Stomach (tissue), 9 donors: Measurements from ENCODE around the gene POLD4. TPM values are rescaled to one million over a fixed set of nuclear protein-coding genes. Genes with fewer than 3 reads are reported as not detected.

ENCODE experiments used
- DNase-seq, 2 donors: peaks; one replicate each; pipeline versions ENCODE4 v3.0.0 to v3.0.0-alpha.2; 2013 to 2019
- H3K27ac ChIP-seq, 5 donors: fragments of 200-600 bp in 4 of 5; sonication (generic) in 4 of 5; one replicate each; pipeline ENCODE4 v1.5.1; 2013 to 2019; ENCODE audit warnings: mild to moderate bottlenecking in 1 of 5, moderate library complexity in 1 of 5
- H3K27me3 ChIP-seq, 3 donors: fragments of 200-600 bp; sonication (generic); one replicate each; pipeline ENCODE4 v1.5.1; 2017 to 2019; ENCODE audit warnings: mixed run types in 1 of 3
- H3K36me3 ChIP-seq, 4 donors: fragments of 200-600 bp; sonication (generic); 1 replicate in 3 of 4; 2 replicates in 1 of 4; pipeline ENCODE4 v1.5.1; 2016 to 2019
- H3K4me1 ChIP-seq, 4 donors: fragments of 200-600 bp; sonication (generic); one replicate each; pipeline ENCODE4 v1.5.1; 2016 to 2019
- H3K4me3 ChIP-seq, 4 donors: fragments of 200-600 bp; sonication (generic) in 3 of 4; one replicate each; pipeline ENCODE4 v1.5.1; 2016 to 2019; ENCODE audit warnings: mild to moderate bottlenecking in 1 of 4
- H3K9me3 ChIP-seq, 4 donors: fragments of 200-600 bp; sonication (generic); one replicate each; pipeline ENCODE4 v1.5.1; 2016 to 2019
- EP300 ChIP-seq: sonication (generic); formaldehyde crosslinking; IDR thresholded peaks from one replicate; pipeline ENCODE4 v1.6.1; 2017; ENCODE audit warnings: antibody characterized with exemption
- POLR2A ChIP-seq, 4 donors: fragments of 450-650 bp; IDR thresholded peaks; one replicate each; pipeline ENCODE4 v1.6.1; 2016; ENCODE audit warnings: antibody characterized with exemption in 4 of 4, control low read depth in 2 of 4, mild to moderate bottlenecking in 1 of 4, moderate library complexity in 1 of 4
- POLR2AphosphoS5 ChIP-seq, 3 donors: sonication (generic); formaldehyde crosslinking; IDR thresholded peaks; one replicate each; pipeline ENCODE4 v1.6.1; 2016; ENCODE audit warnings: antibody characterized with exemption in 3 of 3
- WGBS, 5 donors: extraction: QIAGEN DNeasy Blood & Tissue Kit in 3 of 5; methylation state at CpG; one replicate each; pipeline versions ENCODE4 v1.1.5 to v1.1.7; 2013 to 2018; 5-methylcytosine and 5-hydroxymethylcytosine counted together
- intact Hi-C: fragments of 100-400 bp; cut with DNase I; formaldehyde crosslinking; loops from one replicate; pipeline ENCODE4 v1.15.1; 2023; ENCODE audit warnings: low total_unique reads
- polyA plus RNA-seq, 3 donors: library from polyadenylated mRNA; stranded (reverse); fragments of 200-250 nt; gene quantifications; one replicate each; pipeline ENCODE4 v1.2.3, GENCODE V29; 2013
- total RNA-seq, 5 donors: library from RNA; depleted of rRNA; stranded (reverse); fragments of >200 nt; gene quantifications; one replicate each; pipeline versions ENCODE4 v1.1.0 to v1.2.3, GENCODE V29; 2014 to 2016
- TF ChIP-seq, protein P1 (sequence below), 7 experiments: fragments of 450-650 bp in 4 of 7; fragments of 200-600 bp in 3 of 7; sonication (generic) in 3 of 7; IDR thresholded peaks; one replicate each; pipeline ENCODE4 v1.5.1; 2016 to 2019; ENCODE audit warnings: antibody characterized with exemption in 7 of 7, control low read depth in 2 of 7, mild to moderate bottlenecking in 1 of 7
- donor health status: healthy with polysubstance abuse.
- donor health status: Bipolar disorder and iron deficiency.
- donor health status: healthy.

Gene POLD4
- total and polyA plus RNA-seq, 8 donors = 13.8 to 316 (median 109) TPM

- peak overlapping the region; percentile 90 to 99 (median 92) for H3K27ac ChIP-seq
- H3K4me1 ChIP-seq = peaks cover 13 to 48% (median 37%) of the 10 kb centered on the region in 4 donors
- H3K4me3 ChIP-seq = peak overlapping the region; percentile 83 to 97 (median 91)
- H3K27me3 ChIP-seq = no peaks in the 10 kb centered on the region
- no peaks in the 10 kb centered on the region for H3K9me3 ChIP-seq
- H3K36me3 ChIP-seq = peaks cover 0 to 10% (median 0%) of the 10 kb centered on the region in 4 donors
- WGBS, 5 donors = 0 to 2% (median 1%) methylated on average over 20 to 53 of the region's 53 CpGs
- TF ChIP-seq POLR2AphosphoS5 (IDR thresholded peaks at IDR 0.05) (no peak), POLR2A (IDR thresholded peaks at IDR 0.05) (no peak), EP300 (no peak)
- TF ChIP-seq, protein P1, sequence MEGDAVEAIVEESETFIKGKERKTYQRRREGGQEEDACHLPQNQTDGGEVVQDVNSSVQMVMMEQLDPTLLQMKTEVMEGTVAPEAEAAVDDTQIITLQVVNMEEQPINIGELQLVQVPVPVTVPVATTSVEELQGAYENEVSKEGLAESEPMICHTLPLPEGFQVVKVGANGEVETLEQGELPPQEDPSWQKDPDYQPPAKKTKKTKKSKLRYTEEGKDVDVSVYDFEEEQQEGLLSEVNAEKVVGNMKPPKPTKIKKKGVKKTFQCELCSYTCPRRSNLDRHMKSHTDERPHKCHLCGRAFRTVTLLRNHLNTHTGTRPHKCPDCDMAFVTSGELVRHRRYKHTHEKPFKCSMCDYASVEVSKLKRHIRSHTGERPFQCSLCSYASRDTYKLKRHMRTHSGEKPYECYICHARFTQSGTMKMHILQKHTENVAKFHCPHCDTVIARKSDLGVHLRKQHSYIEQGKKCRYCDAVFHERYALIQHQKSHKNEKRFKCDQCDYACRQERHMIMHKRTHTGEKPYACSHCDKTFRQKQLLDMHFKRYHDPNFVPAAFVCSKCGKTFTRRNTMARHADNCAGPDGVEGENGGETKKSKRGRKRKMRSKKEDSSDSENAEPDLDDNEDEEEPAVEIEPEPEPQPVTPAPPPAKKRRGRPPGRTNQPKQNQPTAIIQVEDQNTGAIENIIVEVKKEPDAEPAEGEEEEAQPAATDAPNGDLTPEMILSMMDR (IDR thresholded peaks at IDR 0.05) = no peak
- DNase-seq = peak in 1 of 2 donors; percentile 54
- intact Hi-C loops = no loop called here
These were observed 35.3 kb downstream of the POLD4 start for GRCh38 chr11:67317888-67318555.

GRCh38 chr11:67317205-67317887 lies 36.0 kb downstream of the POLD4 start:
- WGBS, 5 donors = 0% methylated on average over 41 to 55 of the region's 55 CpGs
- H3K27ac ChIP-seq = peak overlapping the region; percentile 90 to 99 (median 92)
- TF ChIP-seq EP300 (no peak), POLR2AphosphoS5 (IDR thresholded peaks at IDR 0.05) (peak; percentile 58 to 74 (median 68)), POLR2A (IDR thresholded peaks at IDR 0.05) (peak in 1 of 4 donors; percentile 31)
- TF ChIP-seq, protein P1 (IDR thresholded peaks at IDR 0.05) = peak in 6 of 7 experiments; percentile 73 to 100 (median 94)
- intact Hi-C loops = no loop called here
- H3K27me3 ChIP-seq = no peaks in the 10 kb centered on the region
- no peaks in the 10 kb centered on the region for H3K9me3 ChIP-seq
- H3K36me3 ChIP-seq = peaks cover 0 to 10% (median 0%) of the 10 kb centered on the region in 4 donors
- H3K4me1 ChIP-seq = peaks cover 19 to 55% (median 44%) of the 10 kb centered on the region in 4 donors
- DNase-seq = peak; percentile 98 to 99
- peak overlapping the region; percentile 83 to 97 (median 91) for H3K4me3 ChIP-seq

- no peaks in the 10 kb centered on the region for H3K27me3 ChIP-seq
- peak overlapping the region; percentile 83 to 97 (median 91) for H3K4me3 ChIP-seq
- 0 to 1% (median 0%) methylated on average over 5 to 10 of the region's 10 CpGs for WGBS, 5 donors
- intact Hi-C loops = no loop called here
- H3K36me3 ChIP-seq = peaks cover 0 to 10% (median 3%) of the 10 kb centered on the region in 4 donors
- peak overlapping the region; percentile 90 to 99 (median 92) for H3K27ac ChIP-seq
- no peak for DNase-seq
- no peak for TF ChIP-seq EP300
- no peak for TF ChIP-seq POLR2AphosphoS5 (IDR thresholded peaks at IDR 0.05)
- TF ChIP-seq POLR2A (IDR thresholded peaks at IDR 0.05) = no peak
- TF ChIP-seq, protein P1 (IDR thresholded peaks at IDR 0.05) = no peak
- peaks cover 24 to 60% (median 48%) of the 10 kb centered on the region in 4 donors for H3K4me1 ChIP-seq
- no peaks in the 10 kb centered on the region for H3K9me3 ChIP-seq
These were observed 36.5 kb downstream of the POLD4 start for GRCh38 chr11:67316882-67317204.

DNA sequence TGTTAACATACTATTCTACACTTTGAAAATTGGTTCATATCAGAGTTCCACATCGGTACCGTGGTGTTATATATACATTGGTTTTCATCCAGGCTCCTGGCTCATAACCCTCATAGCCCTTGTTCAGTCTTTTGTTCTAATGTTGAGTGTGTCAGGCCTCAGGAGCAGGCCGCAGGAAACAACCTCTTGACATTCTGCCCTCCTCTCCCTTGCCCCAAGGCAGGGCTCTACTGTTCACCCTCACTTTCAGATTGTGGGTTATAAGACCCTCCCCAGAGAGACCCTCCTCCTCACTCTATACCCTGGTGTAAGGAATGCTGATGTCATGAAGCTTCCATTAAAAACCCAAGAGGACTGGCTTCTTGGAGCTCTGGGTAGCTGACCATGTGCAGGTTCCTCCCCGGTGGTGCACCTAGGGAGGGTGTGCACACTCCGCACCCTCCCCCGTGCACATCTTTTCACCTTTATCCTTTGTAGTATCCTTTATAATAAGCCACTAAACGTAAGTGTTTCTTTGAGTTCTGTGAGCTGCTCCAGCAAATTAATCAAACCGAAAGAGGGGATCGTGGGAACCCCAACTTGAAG lies 37.9 kb downstream of the POLD4 start:
- no peaks in the 10 kb centered on the region for H3K9me3 ChIP-seq
- 71 to 78% (median 73%) methylated on average over 9 of the region's 9 CpGs for WGBS, 5 donors

More for the DNA sequence above, 37.9 kb downstream of the POLD4 start:
- H3K27me3 ChIP-seq = no peaks in the 10 kb centered on the region
- peaks cover 6 to 19% (median 16%) of the 10 kb centered on the region in 4 donors for H3K36me3 ChIP-seq
- H3K27ac ChIP-seq = no peak overlapping the region
- intact Hi-C loops = no loop called here
- no peak overlapping the region for H3K4me3 ChIP-seq
- peaks cover 26 to 53% (median 45%) of the 10 kb centered on the region in 4 donors for H3K4me1 ChIP-seq
- no peak for TF ChIP-seq EP300
- no peak for TF ChIP-seq POLR2AphosphoS5 (IDR thresholded peaks at IDR 0.05)
- TF ChIP-seq, protein P1 (IDR thresholded peaks at IDR 0.05) = no peak
- no peak for TF ChIP-seq POLR2A (IDR thresholded peaks at IDR 0.05)
- no peak for DNase-seq
